Memory B cell (primary cell): ENCODE measurements around the gene CRYZ.

ENCODE experiments used
- ATAC-seq: fragments of 150-1000 bp; cut with Tn5 transposase; 2 replicates; pipeline ENCODE4 v1.10.0; 2021; ENCODE audit warnings: low read depth, mild to moderate bottlenecking, moderate library complexity
- DNase-seq, 2 donors: peaks; one replicate each; pipeline ENCODE4 v3.0.0; 2022; ENCODE audit warnings: low spot score in 2 of 2
- H3K27ac Mint-ChIP-seq: one replicate; pipeline ENCODE4 v1.8.0; 2022; ENCODE audit warnings: mild to moderate bottlenecking, moderate library complexity, mixed read lengths
- H3K27me3 Mint-ChIP-seq: one replicate; pipeline ENCODE4 v1.8.0; 2022; ENCODE audit warnings: mixed read lengths
- H3K36me3 Mint-ChIP-seq: one replicate; pipeline ENCODE4 v1.8.0; 2022; ENCODE audit warnings: mild to moderate bottlenecking, mixed read lengths
- H3K4me1 Mint-ChIP-seq: one replicate; pipeline ENCODE4 v1.8.0; 2022; ENCODE audit warnings: mixed read lengths
- H3K4me3 Mint-ChIP-seq: one replicate; pipeline ENCODE4 v1.8.0; 2022; ENCODE audit warnings: mild to moderate bottlenecking, moderate library complexity, mixed read lengths
- H3K9me3 Mint-ChIP-seq: one replicate; pipeline ENCODE4 v1.8.0; 2022; ENCODE audit warnings: mixed read lengths

The CRYZ gene

DNA sequence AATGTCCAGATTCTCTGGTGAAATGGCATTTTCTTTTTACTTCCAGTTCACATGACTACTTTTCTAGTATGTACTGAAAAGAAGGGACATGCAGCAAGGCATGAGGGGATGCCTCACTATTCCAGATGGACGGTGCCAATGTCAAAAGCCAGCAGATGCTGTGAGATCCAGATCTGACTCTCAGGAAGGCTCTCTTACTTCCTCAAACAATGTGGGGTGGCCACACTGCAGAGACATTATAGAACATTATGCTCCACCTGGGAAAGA lies 17.7 kb downstream of the CRYZ start:
- no peaks in the 10 kb centered on the region for H3K4me1 Mint-ChIP-seq
- H3K36me3 Mint-ChIP-seq = peaks cover 22% of the 10 kb centered on the region
- no peaks in the 10 kb centered on the region for H3K27me3 Mint-ChIP-seq
- DNase-seq = no peak
- no peak overlapping the region for H3K27ac Mint-ChIP-seq
- no peak overlapping the region for H3K4me3 Mint-ChIP-seq
- no peaks in the 10 kb centered on the region for H3K9me3 Mint-ChIP-seq
- no peak for ATAC-seq

DNA sequence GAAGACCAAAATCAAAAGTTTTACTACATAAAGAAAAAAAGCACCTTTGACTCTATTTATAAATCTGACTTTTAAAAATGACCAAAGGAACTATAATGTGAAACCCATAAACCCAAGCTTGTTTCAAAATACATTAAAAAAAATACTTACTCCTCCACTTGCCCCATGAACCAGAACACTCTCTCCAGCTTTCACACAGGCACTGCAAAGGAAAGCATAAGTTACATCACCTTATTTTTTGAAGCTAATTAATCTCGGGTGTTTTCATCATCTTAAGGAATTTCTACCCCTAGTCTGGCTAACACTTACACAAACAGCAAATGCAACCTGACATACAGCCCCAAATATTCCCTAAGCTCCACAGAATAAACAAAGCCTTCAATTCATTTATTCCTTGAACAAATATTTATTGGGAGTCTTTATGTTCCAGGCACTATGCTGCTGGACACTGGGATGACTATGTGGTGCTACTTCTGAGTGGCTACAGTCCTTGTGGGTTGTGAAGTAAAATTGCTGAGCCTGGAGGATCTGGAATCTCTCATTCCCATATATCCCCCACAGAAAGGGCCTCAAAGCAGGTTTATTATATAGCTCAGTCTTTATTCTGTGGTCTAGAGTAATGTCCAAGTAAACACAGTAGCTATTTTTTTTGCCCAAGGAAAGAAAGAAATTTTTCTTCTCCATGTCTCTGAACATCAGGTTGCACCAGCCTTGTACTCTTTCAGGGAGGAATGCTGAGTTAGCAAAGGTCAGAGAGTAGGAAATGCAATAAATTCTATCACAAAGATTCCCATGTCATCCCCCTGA lies 18.2 kb downstream of the CRYZ start:
- Mint-ChIP-seq H3K36me3 (peaks cover 21% of the 10 kb centered on the region), H3K27me3 (no peaks in the 10 kb centered on the region), H3K27ac (no peak overlapping the region), H3K9me3 (no peaks in the 10 kb centered on the region), H3K4me3 (no peak overlapping the region), H3K4me1 (no peaks in the 10 kb centered on the region)
- no peak for DNase-seq
- ATAC-seq = no peak

GRCh38 chr1:74713849-74714248 lies 19.0 kb downstream of the CRYZ start:
- H3K27me3 Mint-ChIP-seq = no peaks in the 10 kb centered on the region
- peaks cover 23% of the 10 kb centered on the region for H3K36me3 Mint-ChIP-seq
- no peaks in the 10 kb centered on the region for H3K9me3 Mint-ChIP-seq
- no peak overlapping the region for H3K4me3 Mint-ChIP-seq
- no peak overlapping the region for H3K27ac Mint-ChIP-seq
- DNase-seq (no peak), ATAC-seq (no peak)
- H3K4me1 Mint-ChIP-seq = no peaks in the 10 kb centered on the region

- H3K9me3 Mint-ChIP-seq = no peaks in the 10 kb centered on the region
- no peaks in the 10 kb centered on the region for H3K4me1 Mint-ChIP-seq
- no peaks in the 10 kb centered on the region for H3K27me3 Mint-ChIP-seq
- ATAC-seq = no peak
- DNase-seq = no peak
- H3K36me3 Mint-ChIP-seq = peaks cover 31% of the 10 kb centered on the region
- no peak overlapping the region for H3K27ac Mint-ChIP-seq
- no peak overlapping the region for H3K4me3 Mint-ChIP-seq
These were observed 20.0 kb downstream of the CRYZ start for GRCh38 chr1:74712881-74713280.

- Mint-ChIP-seq H3K4me3 (no peak overlapping the region), H3K27me3 (no peaks in the 10 kb centered on the region), H3K4me1 (no peaks in the 10 kb centered on the region), H3K36me3 (peaks cover 35% of the 10 kb centered on the region), H3K27ac (no peak overlapping the region), H3K9me3 (no peaks in the 10 kb centered on the region)
- no peak for DNase-seq
- no peak for ATAC-seq
These were observed 29.3 kb downstream of the CRYZ start for GRCh38 chr1:74703386-74704182.

DNA sequence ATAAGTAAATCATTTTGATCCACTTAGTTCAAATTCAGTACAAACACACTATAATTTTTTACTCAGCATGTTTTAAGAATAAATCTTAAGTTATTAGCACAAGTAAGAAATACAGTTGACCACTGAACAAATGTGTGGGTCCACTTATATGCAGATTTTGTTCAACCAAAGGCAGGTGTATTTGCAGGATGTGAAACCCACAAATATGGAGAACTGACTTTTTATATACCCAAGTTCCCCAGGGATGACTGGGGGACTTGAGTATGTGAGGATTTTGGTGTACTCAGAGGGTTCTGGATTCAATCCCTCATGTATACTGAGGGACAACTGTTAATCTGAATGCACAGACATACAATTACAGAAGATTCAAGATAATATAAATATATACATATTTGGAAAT lies 33.5 kb downstream of the CRYZ start:
- DNase-seq = no peak
- H3K36me3 Mint-ChIP-seq = peaks cover 21% of the 10 kb centered on the region

GRCh38 chr1:74697832-74698231 lies 35.0 kb downstream of the CRYZ start:
- Mint-ChIP-seq H3K36me3 (peaks cover 7% of the 10 kb centered on the region), H3K27me3 (no peaks in the 10 kb centered on the region), H3K9me3 (no peaks in the 10 kb centered on the region), H3K4me3 (no peak overlapping the region), H3K27ac (peak overlapping the region; percentile 30), H3K4me1 (no peaks in the 10 kb centered on the region)
- no peak for ATAC-seq
- no peak for DNase-seq

More for the DNA sequence above, 33.5 kb downstream of the CRYZ start:
- Mint-ChIP-seq H3K27ac (no peak overlapping the region), H3K9me3 (no peaks in the 10 kb centered on the region), H3K4me1 (no peaks in the 10 kb centered on the region), H3K27me3 (no peaks in the 10 kb centered on the region), H3K4me3 (no peak overlapping the region)
- ATAC-seq = no peak

DNA sequence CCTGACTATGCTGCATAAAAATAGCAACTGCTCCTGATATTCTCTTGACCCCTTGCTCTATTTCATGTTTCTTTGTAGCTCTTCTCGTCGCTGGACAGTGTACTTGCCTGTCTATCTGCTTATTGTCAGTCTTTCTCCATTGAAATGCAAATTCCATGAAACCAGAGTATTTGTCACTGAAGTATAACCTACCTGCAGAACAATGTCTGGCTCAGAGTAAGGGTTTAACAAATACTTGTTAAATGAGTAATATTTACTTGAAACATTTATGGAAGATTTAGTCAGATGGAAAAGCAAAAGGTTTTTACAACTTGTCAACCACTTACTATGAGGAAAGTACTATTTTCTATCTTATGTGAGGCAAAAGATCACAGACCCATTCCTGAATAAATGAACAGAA lies 39.4 kb downstream of the CRYZ start:
- ATAC-seq (no peak), DNase-seq (no peak)
- H3K9me3 Mint-ChIP-seq = no peaks in the 10 kb centered on the region
- peaks cover 3% of the 10 kb centered on the region for H3K4me1 Mint-ChIP-seq
- H3K36me3 Mint-ChIP-seq = no peaks in the 10 kb centered on the region
- no peaks in the 10 kb centered on the region for H3K27me3 Mint-ChIP-seq
- H3K27ac Mint-ChIP-seq = no peak overlapping the region
- H3K4me3 Mint-ChIP-seq = no peak overlapping the region

DNA sequence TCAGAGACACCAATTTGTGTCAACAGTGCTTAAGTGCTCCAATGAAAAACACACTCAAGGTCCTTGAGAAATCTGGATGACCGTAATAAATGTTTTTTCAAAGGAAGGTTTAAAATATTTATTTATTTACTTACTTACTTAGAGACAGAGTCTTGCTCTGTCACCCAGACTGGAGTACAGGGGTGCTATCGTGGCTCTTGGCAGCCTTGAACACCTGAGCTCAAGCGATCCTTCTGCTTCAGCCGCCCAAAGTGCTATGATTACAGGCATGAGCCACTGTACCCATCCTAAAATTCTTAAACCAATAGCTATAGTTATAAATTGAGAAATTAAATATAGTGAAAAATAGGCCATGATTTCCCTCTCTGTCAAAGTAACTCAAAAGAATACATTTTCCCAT lies 41.9 kb downstream of the CRYZ start:
- H3K36me3 Mint-ChIP-seq = no peaks in the 10 kb centered on the region
- ATAC-seq (no peak), DNase-seq (no peak)
- H3K4me3 Mint-ChIP-seq = no peak overlapping the region
- H3K27ac Mint-ChIP-seq = no peak overlapping the region
- no peaks in the 10 kb centered on the region for H3K27me3 Mint-ChIP-seq
- peaks cover 3% of the 10 kb centered on the region for H3K4me1 Mint-ChIP-seq
- H3K9me3 Mint-ChIP-seq = no peaks in the 10 kb centered on the region

GRCh38 chr1:74690364-74690696 lies 42.5 kb downstream of the CRYZ start:
- ATAC-seq = no peak

DNA sequence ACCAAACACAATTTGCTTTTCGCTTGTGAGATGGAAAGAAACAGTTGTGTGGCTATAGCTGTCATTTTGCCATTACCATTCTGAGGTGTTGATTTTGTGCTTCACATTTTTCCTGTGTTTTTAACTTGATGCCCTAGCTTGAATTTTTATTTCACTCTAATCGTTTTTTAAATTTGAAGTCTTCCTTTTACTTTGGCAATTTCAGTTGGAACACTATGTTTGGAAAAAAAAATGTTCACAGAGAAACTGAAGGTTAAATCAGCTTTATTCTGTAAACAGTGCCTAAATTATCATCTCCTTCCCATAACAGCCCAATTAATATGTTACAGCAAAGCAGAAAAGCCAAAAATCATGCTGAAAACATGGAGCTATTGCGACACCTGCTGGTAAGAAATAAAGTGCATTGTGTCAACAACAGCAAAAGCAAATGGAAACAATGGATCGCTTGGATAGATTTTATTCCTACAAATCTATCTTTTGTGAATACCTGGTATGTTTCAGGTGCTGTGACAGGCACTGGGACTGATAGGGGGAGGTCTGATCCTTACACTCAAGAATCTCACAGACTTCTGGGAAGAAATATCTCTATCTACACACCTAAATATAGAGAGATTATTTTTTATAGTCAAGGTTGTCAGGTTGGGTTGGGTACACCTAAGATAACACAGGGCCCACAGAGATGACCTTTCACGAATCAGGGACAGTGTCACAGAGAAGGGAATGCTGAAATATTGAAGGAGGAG lies 43.1 kb downstream of the CRYZ start:
- Mint-ChIP-seq H3K9me3 (no peaks in the 10 kb centered on the region), H3K27ac (no peak overlapping the region), H3K4me1 (peaks cover 3% of the 10 kb centered on the region), H3K36me3 (no peaks in the 10 kb centered on the region), H3K27me3 (no peaks in the 10 kb centered on the region), H3K4me3 (no peak overlapping the region)
- DNase-seq (peak; percentile 49 to 54), ATAC-seq (peak; percentile 26)

More at GRCh38 chr1:74690364-74690696, 42.5 kb downstream of the CRYZ start:
- H3K4me3 Mint-ChIP-seq = no peak overlapping the region
- H3K36me3 Mint-ChIP-seq = no peaks in the 10 kb centered on the region
- H3K27ac Mint-ChIP-seq = no peak overlapping the region
- H3K9me3 Mint-ChIP-seq = no peaks in the 10 kb centered on the region
- peaks cover 3% of the 10 kb centered on the region for H3K4me1 Mint-ChIP-seq
- no peaks in the 10 kb centered on the region for H3K27me3 Mint-ChIP-seq
- no peak for DNase-seq

DNA sequence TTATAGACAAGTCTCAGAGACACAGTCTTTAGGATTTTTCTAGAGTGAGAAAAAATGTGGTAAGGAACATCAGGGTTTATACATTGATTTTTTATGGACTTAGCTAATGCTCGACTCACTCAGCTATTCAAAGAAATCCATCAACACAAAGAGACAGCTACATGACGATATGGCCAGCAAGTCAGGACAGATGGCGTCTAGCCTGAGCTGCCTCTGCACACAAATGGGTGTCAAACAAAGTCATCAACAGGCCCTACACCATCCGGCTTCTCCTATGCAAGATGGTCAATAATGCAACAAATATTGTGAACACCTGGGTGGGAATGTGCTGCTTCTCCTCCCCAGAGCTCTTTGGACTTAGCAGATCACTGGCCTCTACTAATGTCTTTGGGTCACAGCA lies 45.9 kb downstream of the CRYZ start:
- Mint-ChIP-seq H3K27ac (no peak overlapping the region), H3K9me3 (no peaks in the 10 kb centered on the region), H3K36me3 (no peaks in the 10 kb centered on the region), H3K27me3 (no peaks in the 10 kb centered on the region), H3K4me1 (peaks cover 3% of the 10 kb centered on the region), H3K4me3 (no peak overlapping the region)
- no peak for ATAC-seq
- DNase-seq = no peak

- H3K9me3 Mint-ChIP-seq = no peaks in the 10 kb centered on the region
- H3K4me1 Mint-ChIP-seq = peaks cover 9% of the 10 kb centered on the region
- DNase-seq = no peak
- H3K4me3 Mint-ChIP-seq = no peak overlapping the region
- ATAC-seq = no peak
- H3K36me3 Mint-ChIP-seq = no peaks in the 10 kb centered on the region
- H3K27ac Mint-ChIP-seq = no peak overlapping the region
- no peaks in the 10 kb centered on the region for H3K27me3 Mint-ChIP-seq
These were observed 48.5 kb downstream of the CRYZ start for GRCh38 chr1:74684301-74684700.

DNA sequence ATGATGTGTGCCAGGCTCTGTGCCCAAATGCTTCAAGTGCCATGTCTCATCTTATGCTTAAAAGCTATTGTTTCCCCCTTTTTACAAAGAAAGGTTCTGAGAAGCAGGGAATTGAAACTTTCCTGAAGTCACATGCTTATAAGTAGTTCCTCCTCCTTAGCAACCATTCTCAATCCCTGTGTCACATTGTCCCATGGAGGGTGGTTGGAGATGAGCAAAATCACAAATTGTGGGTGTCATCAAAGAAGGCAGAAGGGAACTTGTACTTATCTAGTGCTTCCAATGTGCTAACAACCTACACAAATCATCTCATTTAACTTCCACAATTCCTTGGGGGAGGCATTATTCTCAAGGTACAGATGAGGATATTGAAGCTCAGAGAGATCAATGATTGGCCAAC lies 49.2 kb downstream of the CRYZ start:
- no peak overlapping the region for H3K27ac Mint-ChIP-seq
- peaks cover 9% of the 10 kb centered on the region for H3K4me1 Mint-ChIP-seq
- no peaks in the 10 kb centered on the region for H3K36me3 Mint-ChIP-seq
- no peak overlapping the region for H3K4me3 Mint-ChIP-seq
- ATAC-seq (no peak), DNase-seq (no peak)
- no peaks in the 10 kb centered on the region for H3K27me3 Mint-ChIP-seq
- no peaks in the 10 kb centered on the region for H3K9me3 Mint-ChIP-seq
